OCI-LY7 (cell line): ENCODE results near the gene SPC25.

Experiments used
- EZH2phosphoT487 ChIP-seq: fragments of 200-600 bp; sonication (generic); IDR thresholded peaks from 2 replicates; pipeline ENCODE4 v1.6.1; 2018; ENCODE audit warnings: low read depth, borderline replicate concordance, mild to moderate bottlenecking, mixed run types, antibody characterized with exemption, low read length, moderate library complexity, mixed read lengths
- TF ChIP-seq, protein P1 (sequence below): fragments of 200-600 bp; sonication (generic); conservative IDR thresholded peaks from 2 replicates; pipeline ENCODE4 v1.5.1; 2014; ENCODE audit warnings: mild to moderate bottlenecking, antibody characterized with exemption, low read length, moderate library complexity, mixed read lengths

GRCh38 chr2:168892327-168892726 is 2.1 kb upstream of the SPC25 start:
- TF ChIP-seq, protein P1, sequence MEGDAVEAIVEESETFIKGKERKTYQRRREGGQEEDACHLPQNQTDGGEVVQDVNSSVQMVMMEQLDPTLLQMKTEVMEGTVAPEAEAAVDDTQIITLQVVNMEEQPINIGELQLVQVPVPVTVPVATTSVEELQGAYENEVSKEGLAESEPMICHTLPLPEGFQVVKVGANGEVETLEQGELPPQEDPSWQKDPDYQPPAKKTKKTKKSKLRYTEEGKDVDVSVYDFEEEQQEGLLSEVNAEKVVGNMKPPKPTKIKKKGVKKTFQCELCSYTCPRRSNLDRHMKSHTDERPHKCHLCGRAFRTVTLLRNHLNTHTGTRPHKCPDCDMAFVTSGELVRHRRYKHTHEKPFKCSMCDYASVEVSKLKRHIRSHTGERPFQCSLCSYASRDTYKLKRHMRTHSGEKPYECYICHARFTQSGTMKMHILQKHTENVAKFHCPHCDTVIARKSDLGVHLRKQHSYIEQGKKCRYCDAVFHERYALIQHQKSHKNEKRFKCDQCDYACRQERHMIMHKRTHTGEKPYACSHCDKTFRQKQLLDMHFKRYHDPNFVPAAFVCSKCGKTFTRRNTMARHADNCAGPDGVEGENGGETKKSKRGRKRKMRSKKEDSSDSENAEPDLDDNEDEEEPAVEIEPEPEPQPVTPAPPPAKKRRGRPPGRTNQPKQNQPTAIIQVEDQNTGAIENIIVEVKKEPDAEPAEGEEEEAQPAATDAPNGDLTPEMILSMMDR, result no peak
- TF ChIP-seq EZH2phosphoT487, result no peak
